Ramos (cell line): ENCODE data around the gene CAPNS1.

Experiments used
- in situ Hi-C: fragments of 300-500 bp; cut with MboI; formaldehyde crosslinking; loops from one replicate; pipeline ENCODE4 v1.14.3; 2022; ENCODE audit warnings: low sequenced_read_pairs; ENCODE audit not compliant: unreplicated experiment

CAPNS1 gene

DNA sequence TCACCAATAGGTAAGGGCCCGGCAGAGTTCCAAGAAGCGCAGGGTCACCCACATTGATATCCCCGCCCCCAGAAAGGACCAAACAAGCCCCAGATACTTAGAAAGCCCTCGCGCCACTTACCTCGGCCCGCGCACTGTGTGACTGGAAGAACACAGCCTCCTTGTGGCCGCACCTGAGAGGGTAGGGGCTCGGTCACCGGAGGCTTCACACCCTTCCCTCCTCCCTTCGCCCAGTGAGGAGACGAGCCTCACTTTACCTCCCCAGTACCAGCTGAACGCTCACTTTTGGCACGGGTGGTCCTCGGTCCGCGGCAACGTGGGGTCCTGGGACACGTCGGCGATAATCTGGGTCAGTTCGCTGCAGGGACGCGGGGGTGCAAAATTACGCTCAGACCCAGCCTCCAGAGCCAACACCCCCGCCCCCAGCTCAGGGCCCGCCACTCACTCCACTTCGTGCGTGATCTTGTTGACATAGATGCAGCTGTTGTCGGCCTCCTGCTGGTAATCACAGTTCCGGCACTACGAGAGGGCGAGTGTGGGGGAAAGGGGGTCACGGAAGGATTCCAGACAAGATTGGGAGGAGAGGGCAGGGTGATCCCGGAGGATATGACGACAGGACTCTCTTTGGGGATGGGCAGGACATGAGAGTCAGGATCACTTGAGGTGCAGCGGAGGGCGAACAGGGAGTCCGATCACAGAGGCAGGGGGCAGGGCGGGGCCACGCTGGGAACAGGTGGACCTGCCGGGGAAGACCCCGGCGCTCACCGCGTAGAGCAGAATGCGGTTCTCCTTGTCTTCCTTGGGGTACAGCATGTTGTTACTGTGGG is 25.8 kb upstream of the CAPNS1 start:
- in situ Hi-C loops: no loop called here

DNA sequence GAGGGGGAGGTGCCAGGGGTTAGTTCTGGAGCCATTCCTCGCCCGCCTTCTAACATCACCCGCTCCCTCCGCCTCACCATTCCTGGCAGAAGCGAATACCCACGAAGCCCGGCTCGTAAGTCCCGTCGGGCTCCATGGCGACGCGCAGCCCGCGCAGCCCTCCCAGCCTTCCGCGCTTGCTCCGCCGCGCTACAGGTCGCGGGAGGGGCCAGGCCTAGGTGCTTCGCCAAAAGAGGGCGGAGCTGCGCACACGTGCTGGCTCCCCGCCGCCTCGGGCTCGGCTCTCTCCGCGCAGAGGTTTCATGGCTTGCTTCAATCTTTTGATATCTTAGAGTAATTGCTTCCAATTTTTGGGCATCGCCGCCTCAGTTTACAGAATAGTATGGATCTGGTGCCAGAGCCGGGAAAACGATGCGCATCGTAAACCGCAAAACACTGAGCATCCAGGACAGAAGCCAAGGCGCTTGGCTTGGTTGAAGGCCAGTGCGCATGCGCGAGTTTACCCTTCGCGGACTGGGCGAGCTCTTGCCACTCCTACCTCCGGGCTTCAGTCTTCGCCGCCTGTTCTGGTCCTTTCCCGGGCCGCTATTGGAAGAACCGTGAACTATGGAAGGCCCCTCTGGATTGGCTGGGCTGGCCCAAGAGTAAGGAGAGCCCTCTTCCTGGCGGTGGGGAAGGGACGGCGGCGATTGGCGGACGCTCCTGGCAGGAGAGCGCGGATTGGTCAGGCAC is 25.0 kb upstream of the CAPNS1 start, which contains the start of gene POLR2I:
POLR2I (minus strand) TSS at position 155 of the 732 bp plus-strand sequence; CDS start at position 136, 19 bp downstream.
- in situ Hi-C loops: no loop called here

GRCh38 chr19:36115453-36116343 is 24.2 kb upstream of the CAPNS1 start, which contains the start of gene TBCB:
Gene TBCB (plus strand): TSS chr19:36115468. CDS start chr19:36115561, 93 bp downstream.
- in situ Hi-C loops: no loop called here

GRCh38 chr19:36116344-36116637 is 23.6 kb upstream of the CAPNS1 start:
- in situ Hi-C loops: no loop called here

- in situ Hi-C loops: no loop called here
These were observed 19.5 kb upstream of the CAPNS1 start for GRCh38 chr19:36120092-36120983.

DNA sequence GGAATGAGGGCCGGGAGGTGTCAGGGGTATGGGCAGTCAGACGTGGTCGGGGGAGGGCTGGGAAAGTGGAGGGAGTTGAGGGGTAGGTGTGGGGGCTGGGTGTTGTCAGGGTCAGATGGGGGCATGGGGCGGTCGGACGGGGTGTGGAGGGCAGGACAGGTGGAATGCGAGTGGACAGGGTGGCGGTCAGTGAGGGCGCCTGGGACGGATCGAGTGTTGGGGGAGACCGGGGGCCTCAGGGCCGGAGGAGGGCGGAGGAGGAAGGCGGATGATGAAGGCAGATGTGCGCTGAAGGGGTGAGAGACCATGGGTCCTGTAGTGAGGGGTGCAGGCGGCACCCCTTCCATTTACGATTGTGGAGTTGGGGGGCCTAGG is 18.9 kb upstream of the CAPNS1 start:
- in situ Hi-C loops: no loop called here

GRCh38 chr19:36121486-36122124 is 18.3 kb upstream of the CAPNS1 start:
- in situ Hi-C loops: no loop called here

DNA sequence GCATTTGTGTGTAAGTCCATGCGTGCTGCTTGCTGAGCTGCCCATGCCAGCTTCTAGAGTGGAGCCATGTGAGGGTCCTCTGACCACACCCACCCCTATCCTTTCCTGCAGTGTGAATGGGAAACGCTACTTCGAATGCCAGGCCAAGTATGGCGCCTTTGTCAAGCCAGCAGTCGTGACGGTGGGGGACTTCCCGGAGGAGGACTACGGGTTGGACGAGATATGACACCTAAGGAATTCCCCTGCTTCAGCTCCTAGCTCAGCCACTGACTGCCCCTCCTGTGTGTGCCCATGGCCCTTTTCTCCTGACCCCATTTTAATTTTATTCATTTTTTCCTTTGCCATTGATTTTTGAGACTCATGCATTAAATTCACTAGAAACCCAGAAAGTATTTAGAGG is 14.3 kb upstream of the CAPNS1 start:
- in situ Hi-C loops: no loop called here

DNA sequence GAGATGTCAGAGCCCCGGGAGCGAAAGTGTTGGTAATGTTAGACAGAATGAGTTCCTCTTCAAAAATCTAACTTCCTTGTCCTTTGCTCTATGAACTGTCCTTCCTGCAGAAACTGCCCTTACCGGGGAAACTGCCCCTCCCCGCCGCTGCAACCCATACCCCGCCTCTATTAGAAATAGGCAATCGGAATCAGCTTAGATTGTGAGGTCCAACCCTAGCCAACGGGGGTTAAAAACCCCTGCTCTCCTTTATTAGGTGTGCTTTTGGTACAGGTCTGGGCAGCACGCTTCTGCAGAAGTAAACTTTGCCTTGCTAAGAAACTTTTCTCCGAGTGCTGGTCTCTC is 11.5 kb upstream of the CAPNS1 start:
- in situ Hi-C loops: no loop called here

- in situ Hi-C loops: loop anchor here (5.0 kb wide), 1 partner anchor 41 kb away; no protein-coding TSS in a partner anchor
These were observed 8.6 kb upstream of the CAPNS1 start for GRCh38 chr19:36131221-36131620.

GRCh38 chr19:36134867-36135266 is 5.0 kb upstream of the CAPNS1 start:
- in situ Hi-C loops: loop anchor here (5.0 kb wide), 1 partner anchor 37 kb away; no protein-coding TSS in a partner anchor

GRCh38 chr19:36136964-36137686 is 2.7 kb upstream of the CAPNS1 start:
- in situ Hi-C loops: no loop called here

DNA sequence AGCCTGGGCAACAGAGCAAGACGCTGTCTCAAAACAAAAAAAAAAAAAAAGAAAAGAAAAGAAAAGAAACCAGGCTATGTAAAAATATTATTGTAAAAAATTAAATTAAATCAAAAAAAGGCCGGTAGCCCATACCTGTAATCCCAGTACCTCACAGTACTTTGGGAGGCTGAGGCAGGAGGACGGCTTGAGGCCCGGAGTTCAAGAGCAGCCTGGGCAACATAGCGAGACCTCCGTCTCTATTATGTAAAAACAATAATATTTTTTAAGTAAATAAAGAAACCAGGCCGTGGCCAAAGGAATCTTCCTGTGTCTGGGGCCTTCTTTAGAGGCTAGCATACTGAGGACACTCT is 770 bp upstream of the CAPNS1 start:
- in situ Hi-C loops: no loop called here

GRCh38 chr19:36140304-36141038 is 605 bp downstream of the CAPNS1 start:
- in situ Hi-C loops: no loop called here

- in situ Hi-C loops: no loop called here
These were observed 1.4 kb downstream of the CAPNS1 start for GRCh38 chr19:36141039-36141927.

DNA sequence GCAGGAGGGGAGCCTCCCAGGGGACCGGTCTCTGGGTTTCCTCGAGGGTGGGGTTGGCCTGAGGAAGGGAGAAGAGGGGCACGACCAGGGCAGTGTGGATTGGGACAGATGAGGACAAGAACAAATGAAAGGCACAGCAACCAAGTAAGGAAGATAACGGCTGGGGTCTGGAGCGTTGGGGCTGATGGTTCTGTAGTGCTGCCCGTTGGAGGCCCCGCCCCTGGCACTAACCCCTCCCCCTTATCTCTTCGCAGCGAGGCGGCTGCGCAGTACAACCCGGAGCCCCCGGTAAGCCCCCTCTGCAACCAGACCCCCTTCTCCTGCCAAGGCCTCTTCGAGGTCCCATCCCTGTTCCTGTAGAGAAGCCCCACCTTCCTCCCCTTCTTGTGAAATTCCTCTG is 2.2 kb downstream of the CAPNS1 start:
- in situ Hi-C loops: no loop called here

- in situ Hi-C loops: no loop called here
These were observed 2.6 kb downstream of the CAPNS1 start for GRCh38 chr19:36142496-36142895.
